ENCODE data around the gene LTB4R2.
"Not testable (repeated sequence)": the region's sequence is repeated elsewhere in the genome, so short reads cannot be mapped to it uniquely, and the experiment has no call there.

Gene LTB4R2

DNA sequence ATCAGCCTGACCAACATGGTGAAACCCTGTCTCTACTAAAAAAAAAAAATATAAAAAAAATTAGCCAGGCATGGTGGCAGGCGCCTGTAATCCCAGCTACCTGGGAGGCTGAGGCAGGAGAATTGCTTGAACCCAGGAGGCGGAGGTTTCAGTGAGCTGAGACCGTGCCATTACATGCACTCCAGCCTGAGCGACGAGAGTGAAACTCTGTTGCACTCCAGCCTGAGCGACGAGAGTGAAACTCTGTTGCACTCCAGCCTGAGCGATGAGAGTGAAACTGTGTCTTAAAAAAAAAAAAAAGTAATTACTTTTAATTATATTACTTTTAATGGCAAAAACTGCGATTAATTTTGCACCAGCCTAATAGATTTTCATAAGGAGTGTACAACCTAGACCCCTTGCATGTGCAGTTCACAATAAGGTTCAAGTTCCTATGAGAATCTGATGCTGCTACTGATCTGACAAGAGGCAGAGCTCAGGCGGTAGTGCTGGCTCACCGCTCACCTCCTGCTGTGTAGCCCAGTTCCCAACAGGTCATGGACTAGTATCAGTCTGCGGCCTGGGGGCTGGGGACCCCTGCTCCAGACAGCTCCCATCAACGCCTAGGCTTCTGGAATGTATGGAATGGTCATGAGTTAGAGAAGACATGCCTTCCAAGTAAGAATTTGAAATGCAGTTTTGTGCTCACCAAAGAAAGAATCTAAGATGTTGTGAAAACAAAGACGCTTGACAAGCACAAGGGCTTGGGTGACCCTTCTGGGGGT is 11.5 kb downstream of the LTB4R2 start:
- DNase-seq, result no peak

DNA sequence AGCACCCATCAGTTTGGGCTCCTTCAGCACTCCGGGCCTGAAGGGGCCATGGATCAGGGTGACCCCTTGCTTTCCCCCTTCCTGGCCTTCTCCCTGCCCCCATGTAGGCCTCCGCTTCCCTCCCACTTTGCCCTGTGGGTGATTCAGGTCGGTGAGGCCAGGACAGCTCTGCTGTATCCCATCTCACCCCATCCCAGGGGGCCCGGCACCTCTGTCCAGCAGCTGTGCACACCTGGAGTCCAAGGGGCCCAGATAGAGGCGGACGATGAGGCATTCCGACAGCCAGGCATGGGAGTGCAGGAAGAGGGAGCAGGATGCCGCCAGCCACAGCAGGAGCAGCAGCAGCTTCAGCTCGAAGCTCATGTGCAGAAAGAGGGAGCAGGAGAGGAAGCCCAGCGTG is 12.7 kb downstream of the LTB4R2 start:
- no peak for DNase-seq

DNA sequence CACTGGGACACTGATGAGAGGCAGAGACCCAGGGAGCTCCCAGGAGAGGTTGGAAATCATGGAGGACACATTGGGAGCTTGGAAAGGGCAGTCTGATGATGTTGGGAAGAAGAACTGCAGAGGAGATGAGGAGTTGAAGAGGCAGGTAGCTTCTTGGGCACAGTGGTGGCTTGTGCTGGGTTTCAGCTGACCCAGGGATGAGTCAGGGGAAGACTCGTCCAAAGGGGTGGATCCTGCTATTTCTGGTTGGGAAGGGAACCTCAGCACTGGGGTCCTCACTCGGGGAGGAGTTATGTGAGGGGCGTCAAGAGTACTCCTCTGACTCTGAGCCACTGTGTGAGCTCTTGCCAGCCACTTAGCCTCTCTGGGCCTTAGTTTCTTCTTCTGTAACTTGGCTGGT is 13.4 kb downstream of the LTB4R2 start:
- DNase-seq, result no peak

- DNase-seq, result no peak
Measured at GRCh38 chr14:24324024-24324423, 14.1 kb downstream of the LTB4R2 start.

- DNase-seq, result no peak
Measured at GRCh38 chr14:24325041-24325530, 15.1 kb downstream of the LTB4R2 start.

- DNase-seq, result no peak
Measured at GRCh38 chr14:24325963-24326362, 16.0 kb downstream of the LTB4R2 start.

DNA sequence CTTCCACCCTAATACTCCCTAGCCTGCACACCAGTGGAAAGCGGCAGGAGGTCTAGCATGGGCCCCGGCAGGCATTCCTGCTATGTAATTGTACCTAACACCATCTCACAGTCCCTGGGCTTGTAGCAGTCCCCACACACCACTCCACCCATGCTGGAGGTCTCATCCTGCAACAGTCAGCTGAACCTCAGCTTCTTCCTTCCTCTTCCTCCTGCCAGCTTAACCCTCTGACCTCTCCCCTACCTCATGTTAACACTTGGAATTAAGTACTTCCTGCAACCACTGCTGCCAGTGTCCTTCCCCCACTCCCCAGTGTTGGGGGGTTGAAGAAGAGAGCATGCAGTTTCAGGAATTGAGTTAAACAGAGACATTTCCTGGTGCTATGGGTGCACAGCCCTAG is 17.4 kb downstream of the LTB4R2 start:
- DNase-seq, result no peak

DNA sequence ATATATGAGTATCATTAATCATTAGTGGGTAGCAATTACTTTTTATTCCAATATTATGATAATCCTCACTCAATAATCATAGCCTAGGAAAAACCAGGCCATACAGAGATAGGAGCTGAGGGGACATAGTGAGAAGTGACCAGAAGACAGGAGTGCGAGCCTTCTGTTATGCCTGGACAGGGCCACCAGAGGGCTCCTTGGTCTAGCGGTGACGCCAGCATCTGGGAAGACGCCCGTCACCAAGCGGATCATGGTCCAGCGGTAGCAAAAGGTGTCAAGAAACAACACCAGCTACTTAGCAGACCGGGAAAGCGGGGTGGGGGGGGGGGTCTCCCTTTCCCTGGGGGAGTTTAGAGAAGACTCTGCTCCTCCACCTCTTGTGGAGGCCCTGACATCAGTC is 18.0 kb downstream of the LTB4R2 start:
- DNase-seq, result not testable (repeated sequence)

- DNase-seq, result no peak
Measured at GRCh38 chr14:24329073-24329663, 19.2 kb downstream of the LTB4R2 start.

DNA sequence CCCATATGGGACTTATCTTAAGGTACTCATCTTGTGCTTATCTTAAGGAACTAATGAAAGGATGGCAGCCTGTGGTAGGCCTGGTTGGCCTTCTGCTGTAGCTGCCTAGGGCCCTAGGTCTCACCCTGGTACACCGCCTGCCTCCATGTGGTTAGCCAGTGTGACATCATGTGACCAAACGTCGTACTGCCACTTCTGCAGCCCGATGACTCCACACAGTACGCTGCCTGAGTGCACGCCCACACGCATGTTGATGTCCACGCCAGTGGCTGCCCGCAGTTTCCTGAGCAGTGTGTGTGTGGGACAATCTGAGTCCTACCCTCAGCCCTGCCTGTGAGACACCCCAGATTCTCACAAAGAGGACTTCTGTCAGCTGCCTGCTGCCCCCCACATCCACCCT is 19.8 kb downstream of the LTB4R2 start:
- peak; percentile 63 for DNase-seq

- no peak for DNase-seq
Measured at GRCh38 chr14:24330973-24331674, 21.2 kb downstream of the LTB4R2 start.

GRCh38 chr14:24331731-24332267 is 21.9 kb downstream of the LTB4R2 start:
- no peak for DNase-seq

GRCh38 chr14:24332268-24332993 is 22.5 kb downstream of the LTB4R2 start:
- DNase-seq, result peak; percentile 89

DNA sequence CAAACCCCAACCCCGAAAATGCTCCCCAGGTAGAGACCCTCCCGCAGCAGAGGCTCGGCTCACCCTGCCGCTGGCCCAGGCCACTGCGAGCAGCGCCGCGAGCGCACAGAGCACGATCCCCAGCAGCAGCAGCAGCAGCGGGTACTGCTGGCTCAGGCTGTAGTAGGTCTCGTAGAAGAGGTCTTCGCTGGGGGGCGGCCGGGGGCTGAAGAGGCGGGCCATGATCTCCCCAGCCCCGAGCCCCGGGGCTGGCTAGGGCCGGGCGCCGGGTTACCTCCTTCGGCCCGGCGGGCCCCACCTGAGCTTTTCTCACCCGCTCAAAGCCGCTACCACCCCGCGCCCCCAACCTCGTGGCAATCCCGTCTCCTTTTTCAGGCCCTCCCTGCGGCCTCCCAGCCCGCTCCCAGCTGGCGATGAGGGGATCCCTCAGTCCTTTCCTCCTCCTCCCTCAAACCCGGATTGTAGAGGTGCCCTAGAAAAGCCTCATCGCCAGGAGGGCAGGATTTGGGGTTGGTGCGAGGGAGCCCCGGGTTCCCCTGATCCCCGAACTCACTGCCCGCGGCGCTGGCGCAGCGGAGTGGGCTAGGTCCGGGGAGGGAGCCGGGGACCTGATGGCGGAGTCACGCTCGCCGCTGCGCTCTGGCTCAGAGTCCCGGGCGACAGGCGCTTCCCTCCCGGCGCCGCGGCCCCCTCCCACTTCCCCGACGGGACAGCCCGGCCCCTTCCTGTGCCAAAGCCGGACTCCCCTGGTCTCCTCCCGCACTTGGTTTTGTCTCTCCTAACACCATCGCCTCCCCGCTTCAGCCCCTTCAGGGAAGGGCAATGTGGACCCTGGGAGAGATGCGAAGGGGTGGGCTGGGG is 24.7 kb downstream of the LTB4R2 start, which contains the start of gene ADCY4:
Gene ADCY4, minus strand, starts transcription at position 641 of the 861 bp plus-strand sequence. Its CDS starts 419 bp downstream, at position 222.
- no peak for DNase-seq

GRCh38 chr14:24335461-24336171 is 25.7 kb downstream of the LTB4R2 start:
- no peak for DNase-seq

- no peak for DNase-seq
Measured at GRCh38 chr14:24337144-24337823, 27.3 kb downstream of the LTB4R2 start.

- DNase-seq, result no peak
Measured at GRCh38 chr14:24337824-24338175, 27.9 kb downstream of the LTB4R2 start.

DNA sequence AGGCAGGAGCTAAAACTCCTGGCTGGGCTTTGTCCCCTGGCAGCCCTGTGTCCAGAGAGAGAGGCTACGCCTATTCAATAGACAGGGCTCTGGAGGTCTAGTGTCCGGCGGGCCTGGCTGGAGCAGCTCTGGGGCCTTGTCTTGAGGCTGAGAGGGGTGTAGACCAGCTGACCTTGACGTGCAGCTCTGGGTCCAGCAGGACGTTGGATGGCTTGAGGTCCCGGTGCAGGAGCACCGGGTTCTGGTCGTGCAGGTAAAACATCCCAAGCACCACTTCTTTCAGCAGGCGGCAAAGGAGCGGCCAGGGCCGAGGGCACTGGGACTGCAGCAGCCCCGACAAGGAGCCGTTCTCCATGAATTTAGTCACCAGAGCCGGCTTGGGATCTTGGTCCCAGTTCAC is 28.9 kb downstream of the LTB4R2 start:
- no peak for DNase-seq

DNA sequence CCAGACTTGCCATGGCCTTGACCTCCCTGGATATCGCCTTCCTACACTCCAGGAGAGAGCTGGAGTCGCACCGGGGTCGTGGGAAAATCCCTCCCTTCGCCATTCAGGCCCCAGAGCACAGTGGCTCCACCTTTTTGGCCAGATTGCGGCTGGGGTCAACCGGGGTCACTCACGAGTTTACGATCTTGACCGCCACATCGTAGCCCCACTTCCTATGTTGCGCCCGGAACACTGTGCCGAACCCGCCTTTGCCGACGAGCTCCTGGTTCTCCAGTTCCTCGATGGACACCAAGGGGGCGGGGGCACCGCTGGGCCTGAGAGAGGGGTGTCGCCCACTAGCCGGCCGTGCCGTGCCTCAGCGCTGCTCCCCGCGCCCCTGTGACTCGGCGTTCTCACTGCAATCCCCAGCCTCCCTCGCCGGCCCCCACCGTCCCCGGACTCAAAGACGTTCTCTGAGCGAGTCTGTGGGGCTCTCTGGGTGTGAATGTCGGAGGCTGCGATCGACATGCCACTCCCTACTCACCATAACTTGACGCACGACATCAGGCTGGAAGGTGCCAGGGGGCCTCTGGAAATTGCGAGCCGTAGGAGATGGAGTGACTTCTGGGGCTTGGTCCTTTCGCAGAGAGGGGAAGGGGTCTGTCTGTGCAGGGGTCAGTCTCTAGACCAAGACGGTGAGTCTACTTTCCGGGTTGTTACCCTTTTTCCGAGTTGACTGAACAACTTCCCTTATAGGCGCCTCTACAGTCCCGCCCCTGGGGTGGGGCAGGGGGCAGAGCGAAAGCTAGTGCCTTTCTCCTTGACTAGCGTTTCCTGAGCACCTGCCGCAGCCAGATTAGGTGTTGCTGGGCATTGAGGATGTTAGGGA is 29.6 kb downstream of the LTB4R2 start, which contains the start of gene RIPK3:
Gene RIPK3, minus strand, starts transcription at position 708 of the 868 bp plus-strand sequence. Its CDS starts 165 bp downstream, at position 543.
- peak; percentile 66 for DNase-seq
